Neural cell (in vitro differentiated cells): ENCODE results near the gene HP.

Source experiments
- EZH2 ChIP-seq: fragments of 200-600, 300-800 bp; shearing (Covaris generic), sonication (generic); IDR thresholded peaks from 2 replicates; pipeline ENCODE4 v1.6.1; 2014; ENCODE audit warnings: antibody characterized with exemption, low read length, borderline replicate concordance, mild to moderate bottlenecking; ENCODE audit not compliant: insufficient read depth, poor library complexity, severe bottlenecking
- POLR2AphosphoS5 ChIP-seq: IDR thresholded peaks from 2 replicates; pipeline ENCODE4 v1.6.1; 2012
- TAF1 ChIP-seq: IDR thresholded peaks from 2 replicates; pipeline ENCODE4 v1.6.1; 2012; ENCODE audit warnings: low read depth
- TF ChIP-seq, protein P1 (sequence below): fragments of 450-650 bp; IDR thresholded peaks from 2 replicates; pipeline ENCODE4 v1.5.1; 2014; ENCODE audit warnings: antibody characterized with exemption, mild to moderate bottlenecking, moderate library complexity; ENCODE audit not compliant: poor library complexity, severe bottlenecking

DNA sequence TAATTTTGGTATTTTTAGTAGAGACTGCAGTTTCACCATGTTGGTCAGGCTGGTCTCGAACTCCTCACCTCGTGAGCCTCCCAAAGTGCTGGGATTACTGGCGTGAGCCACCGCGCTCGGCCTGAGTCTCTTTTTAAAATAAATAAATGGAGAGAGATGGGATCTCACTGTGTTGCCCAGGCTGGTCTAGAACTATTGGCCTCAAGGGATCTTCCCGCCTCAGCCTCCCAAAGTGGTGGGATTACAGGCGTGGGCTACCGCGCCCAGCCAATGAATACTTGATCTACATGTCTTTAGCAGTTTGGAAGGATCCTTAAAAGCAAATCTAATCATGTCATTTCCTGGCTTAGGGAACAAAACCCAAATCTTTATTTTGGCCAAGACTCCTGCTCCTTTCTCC, 44.5 kb upstream of the HP start:
- TF ChIP-seq, protein P1, sequence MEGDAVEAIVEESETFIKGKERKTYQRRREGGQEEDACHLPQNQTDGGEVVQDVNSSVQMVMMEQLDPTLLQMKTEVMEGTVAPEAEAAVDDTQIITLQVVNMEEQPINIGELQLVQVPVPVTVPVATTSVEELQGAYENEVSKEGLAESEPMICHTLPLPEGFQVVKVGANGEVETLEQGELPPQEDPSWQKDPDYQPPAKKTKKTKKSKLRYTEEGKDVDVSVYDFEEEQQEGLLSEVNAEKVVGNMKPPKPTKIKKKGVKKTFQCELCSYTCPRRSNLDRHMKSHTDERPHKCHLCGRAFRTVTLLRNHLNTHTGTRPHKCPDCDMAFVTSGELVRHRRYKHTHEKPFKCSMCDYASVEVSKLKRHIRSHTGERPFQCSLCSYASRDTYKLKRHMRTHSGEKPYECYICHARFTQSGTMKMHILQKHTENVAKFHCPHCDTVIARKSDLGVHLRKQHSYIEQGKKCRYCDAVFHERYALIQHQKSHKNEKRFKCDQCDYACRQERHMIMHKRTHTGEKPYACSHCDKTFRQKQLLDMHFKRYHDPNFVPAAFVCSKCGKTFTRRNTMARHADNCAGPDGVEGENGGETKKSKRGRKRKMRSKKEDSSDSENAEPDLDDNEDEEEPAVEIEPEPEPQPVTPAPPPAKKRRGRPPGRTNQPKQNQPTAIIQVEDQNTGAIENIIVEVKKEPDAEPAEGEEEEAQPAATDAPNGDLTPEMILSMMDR, result no peak
- TF ChIP-seq TAF1 (no peak), EZH2 (no peak), POLR2AphosphoS5 (no peak)
